Astrocyte of the spinal cord (primary cell): ENCODE measurements around the gene VAV2.
A peak's percentile ranks its signal among the peaks of the same experiment; 100 is the strongest.

ENCODE experiments used
- DNase-seq: peaks from one replicate; pipeline ENCODE4 v3.0.0; 2011; ENCODE audit warnings: low read depth, low spot score
- H3K4me3 ChIP-seq: 2 replicates; pipeline ENCODE4 v1.5.1; 2011; ENCODE audit warnings: low read depth, mild to moderate bottlenecking, low read length, moderate library complexity
- in situ Hi-C: cut with HindIII; loops from 2 replicates; pipeline ENCODE4 v1.10.0; 2017; ENCODE audit warnings: low sequenced_read_pairs
- TF ChIP-seq, protein P1 (sequence below): IDR thresholded peaks from 2 replicates; pipeline ENCODE4 v1.5.1; 2012; ENCODE audit warnings: low read depth, mild to moderate bottlenecking, low read length, inconsistent platforms

The VAV2 gene

GRCh38 chr9:133875131-133875530, 117.0 kb downstream of the VAV2 start:
- H3K4me3 ChIP-seq, result no peak overlapping the region
- in situ Hi-C loops, result no loop called here
- TF ChIP-seq, protein P1, sequence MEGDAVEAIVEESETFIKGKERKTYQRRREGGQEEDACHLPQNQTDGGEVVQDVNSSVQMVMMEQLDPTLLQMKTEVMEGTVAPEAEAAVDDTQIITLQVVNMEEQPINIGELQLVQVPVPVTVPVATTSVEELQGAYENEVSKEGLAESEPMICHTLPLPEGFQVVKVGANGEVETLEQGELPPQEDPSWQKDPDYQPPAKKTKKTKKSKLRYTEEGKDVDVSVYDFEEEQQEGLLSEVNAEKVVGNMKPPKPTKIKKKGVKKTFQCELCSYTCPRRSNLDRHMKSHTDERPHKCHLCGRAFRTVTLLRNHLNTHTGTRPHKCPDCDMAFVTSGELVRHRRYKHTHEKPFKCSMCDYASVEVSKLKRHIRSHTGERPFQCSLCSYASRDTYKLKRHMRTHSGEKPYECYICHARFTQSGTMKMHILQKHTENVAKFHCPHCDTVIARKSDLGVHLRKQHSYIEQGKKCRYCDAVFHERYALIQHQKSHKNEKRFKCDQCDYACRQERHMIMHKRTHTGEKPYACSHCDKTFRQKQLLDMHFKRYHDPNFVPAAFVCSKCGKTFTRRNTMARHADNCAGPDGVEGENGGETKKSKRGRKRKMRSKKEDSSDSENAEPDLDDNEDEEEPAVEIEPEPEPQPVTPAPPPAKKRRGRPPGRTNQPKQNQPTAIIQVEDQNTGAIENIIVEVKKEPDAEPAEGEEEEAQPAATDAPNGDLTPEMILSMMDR, result no peak
- no peak for DNase-seq

- in situ Hi-C loops, result no loop called here
- no peak for DNase-seq
- TF ChIP-seq, protein P1, result no peak
- H3K4me3 ChIP-seq, result no peak overlapping the region
These were observed 117.5 kb downstream of the VAV2 start for GRCh38 chr9:133874659-133875058.

GRCh38 chr9:133874060-133874657, 118.0 kb downstream of the VAV2 start:
- TF ChIP-seq, protein P1, result no peak
- peak; percentile 77 for DNase-seq
- no peak overlapping the region for H3K4me3 ChIP-seq
- in situ Hi-C loops, result no loop called here

- in situ Hi-C loops, result no loop called here
- TF ChIP-seq, protein P1, result no peak
- H3K4me3 ChIP-seq, result no peak overlapping the region
- no peak for DNase-seq
These were observed 118.6 kb downstream of the VAV2 start for GRCh38 chr9:133873461-133873891.

DNA sequence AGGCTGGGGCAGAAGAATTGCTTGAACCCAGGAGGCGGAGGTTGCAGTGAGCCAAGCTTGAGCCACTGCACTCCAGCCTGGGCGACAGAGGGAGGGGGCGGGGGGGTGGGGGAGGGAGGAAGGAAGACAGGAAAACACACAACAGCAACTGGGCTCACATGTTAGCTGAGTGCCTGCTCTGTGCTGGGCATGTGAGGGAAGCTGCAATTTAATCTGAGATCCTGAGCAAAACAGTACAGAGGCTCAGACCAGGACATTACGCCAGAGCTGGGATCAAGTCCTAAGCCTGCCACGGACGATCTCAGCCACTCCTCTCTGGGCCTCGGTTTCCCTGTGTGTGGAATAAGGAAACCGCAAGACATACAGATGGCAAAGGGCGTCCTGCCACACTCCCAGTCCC, 119.1 kb downstream of the VAV2 start:
- no peak for DNase-seq
- H3K4me3 ChIP-seq, result no peak overlapping the region
- TF ChIP-seq, protein P1, result no peak
- in situ Hi-C loops, result no loop called here

DNA sequence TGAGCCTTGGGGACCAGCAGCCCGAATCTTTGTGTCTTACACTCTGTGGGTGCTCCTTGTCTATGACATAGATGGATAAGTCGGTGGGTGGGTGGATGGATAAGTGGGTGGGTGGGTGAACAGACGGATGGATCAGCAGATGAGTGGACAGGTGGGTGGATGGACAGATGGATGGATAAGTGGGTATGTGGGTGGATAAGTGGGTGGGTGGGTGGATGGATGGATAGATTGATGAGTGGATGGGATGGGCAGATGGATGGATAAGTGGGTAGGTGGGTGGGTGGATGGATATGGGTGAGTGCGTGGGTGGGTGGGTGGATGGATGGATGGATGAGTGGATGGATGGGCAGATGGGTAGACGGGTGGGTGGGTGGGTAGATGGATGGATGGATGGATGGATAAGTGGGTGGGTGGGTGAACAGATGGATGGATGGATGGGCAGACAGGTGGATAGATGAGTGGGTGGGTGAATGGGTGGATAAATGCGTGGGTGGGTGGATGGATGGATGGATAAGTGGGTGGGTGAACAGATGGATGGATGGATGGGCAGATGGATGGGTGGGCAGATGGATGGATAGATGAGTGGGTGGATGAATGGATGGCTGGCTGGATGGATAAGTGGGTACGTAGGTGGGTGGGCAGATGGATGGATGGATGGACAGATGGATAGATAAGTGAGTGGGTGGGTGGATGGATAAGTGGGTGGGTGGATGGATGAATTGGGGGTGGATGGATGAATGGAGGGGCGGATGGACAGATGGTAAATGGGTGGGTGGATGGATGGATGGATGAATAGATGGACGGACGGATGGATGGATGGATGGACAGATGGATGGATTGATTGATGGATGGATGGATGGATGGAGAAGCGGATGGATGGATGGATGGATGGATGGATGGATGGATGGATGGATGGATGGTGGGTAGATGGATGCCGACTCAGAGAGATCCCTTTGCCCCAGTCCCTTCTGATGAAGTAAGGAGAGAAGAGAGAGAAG, 121.2 kb downstream of the VAV2 start:
- no peak overlapping the region for H3K4me3 ChIP-seq
- in situ Hi-C loops, result no loop called here
- no peak for DNase-seq
- TF ChIP-seq, protein P1, result no peak
